ENCODE measurements around the gene TANGO6.

Gene TANGO6

GRCh38 chr16:68873635-68874471, 30.5 kb downstream of the TANGO6 start:
- no peaks in the 10 kb centered on the region for H3K4me1 ChIP-seq (ENCODE audit: low read length)
- no peak overlapping the region for H3K4me3 ChIP-seq (ENCODE audit: low read length)
- no peaks in the 10 kb centered on the region for H3K36me3 ChIP-seq (replicated peaks; ENCODE audit: insufficient read depth, low read length)
- H3K9me3 ChIP-seq (replicated peaks; ENCODE audit: insufficient read depth, low read length) = no peaks in the 10 kb centered on the region
- no peaks in the 10 kb centered on the region for H3F3A ChIP-seq (ENCODE audit: insufficient read depth, low read length)
- no peak overlapping the region for H3K27ac ChIP-seq (ENCODE audit: low read length)
- H3K27me3 ChIP-seq (replicated peaks; ENCODE audit: insufficient read depth, low read length) = no peaks in the 10 kb centered on the region
- no peaks in the 10 kb centered on the region for H3K79me2 ChIP-seq (ENCODE audit: low read length)
- DNase-seq = no peak
- no peak overlapping the region for H3K9ac ChIP-seq (ENCODE audit: low read length)
- TF ChIP-seq, protein P1, sequence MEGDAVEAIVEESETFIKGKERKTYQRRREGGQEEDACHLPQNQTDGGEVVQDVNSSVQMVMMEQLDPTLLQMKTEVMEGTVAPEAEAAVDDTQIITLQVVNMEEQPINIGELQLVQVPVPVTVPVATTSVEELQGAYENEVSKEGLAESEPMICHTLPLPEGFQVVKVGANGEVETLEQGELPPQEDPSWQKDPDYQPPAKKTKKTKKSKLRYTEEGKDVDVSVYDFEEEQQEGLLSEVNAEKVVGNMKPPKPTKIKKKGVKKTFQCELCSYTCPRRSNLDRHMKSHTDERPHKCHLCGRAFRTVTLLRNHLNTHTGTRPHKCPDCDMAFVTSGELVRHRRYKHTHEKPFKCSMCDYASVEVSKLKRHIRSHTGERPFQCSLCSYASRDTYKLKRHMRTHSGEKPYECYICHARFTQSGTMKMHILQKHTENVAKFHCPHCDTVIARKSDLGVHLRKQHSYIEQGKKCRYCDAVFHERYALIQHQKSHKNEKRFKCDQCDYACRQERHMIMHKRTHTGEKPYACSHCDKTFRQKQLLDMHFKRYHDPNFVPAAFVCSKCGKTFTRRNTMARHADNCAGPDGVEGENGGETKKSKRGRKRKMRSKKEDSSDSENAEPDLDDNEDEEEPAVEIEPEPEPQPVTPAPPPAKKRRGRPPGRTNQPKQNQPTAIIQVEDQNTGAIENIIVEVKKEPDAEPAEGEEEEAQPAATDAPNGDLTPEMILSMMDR (IDR thresholded peaks at IDR 0.05; ENCODE audit: low read length) = no peak
- TF ChIP-seq EZH2phosphoT487 (IDR thresholded peaks at IDR 0.05; ENCODE audit: low read length) (no peak), EZH2 (optimal IDR thresholded peaks at IDR 0.05; ENCODE audit: low read depth, low read length) (no peak)
- no peak overlapping the region for H3K4me2 ChIP-seq (ENCODE audit: low read depth, low read length)
- no peaks in the 10 kb centered on the region for H4K20me1 ChIP-seq (ENCODE audit: insufficient read depth, low read length)
- H2AFZ ChIP-seq (ENCODE audit: low read length) = no peak overlapping the region
- no peaks in the 10 kb centered on the region for H3K9me2 ChIP-seq (replicated peaks; ENCODE audit: insufficient read depth, low read length)

DNA sequence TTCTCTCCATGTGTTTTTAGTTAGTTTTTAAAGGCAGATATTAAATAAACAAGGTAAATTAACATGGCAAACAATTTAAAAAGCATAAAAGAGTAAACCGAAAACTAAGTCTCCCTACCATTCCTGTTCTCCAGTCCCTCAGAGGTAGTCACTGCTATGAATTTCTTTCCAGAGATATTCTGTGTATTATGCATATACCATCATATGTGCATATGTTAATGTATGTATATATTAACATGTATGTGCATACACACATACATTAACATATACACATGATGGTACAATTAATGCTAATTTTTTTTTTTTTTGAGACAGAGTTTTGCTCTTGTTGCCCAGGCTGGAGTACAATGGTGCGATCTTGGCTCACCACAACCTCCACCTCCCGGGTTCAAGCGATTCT, 32.5 kb downstream of the TANGO6 start:
- Histone ChIP-seq H3F3A (ENCODE audit: insufficient read depth, low read length) (no peaks in the 10 kb centered on the region), H3K9me3 (replicated peaks; ENCODE audit: insufficient read depth, low read length) (no peaks in the 10 kb centered on the region), H3K9me2 (replicated peaks; ENCODE audit: insufficient read depth, low read length) (no peaks in the 10 kb centered on the region), H3K79me2 (ENCODE audit: low read length) (no peaks in the 10 kb centered on the region), H4K20me1 (ENCODE audit: insufficient read depth, low read length) (no peaks in the 10 kb centered on the region), H3K36me3 (replicated peaks; ENCODE audit: insufficient read depth, low read length) (no peaks in the 10 kb centered on the region), H3K4me3 (ENCODE audit: low read length) (no peak overlapping the region), H3K9ac (ENCODE audit: low read length) (no peak overlapping the region), H2AFZ (ENCODE audit: low read length) (no peak overlapping the region), H3K4me2 (ENCODE audit: low read depth, low read length) (no peak overlapping the region), H3K27ac (ENCODE audit: low read length) (no peak overlapping the region), H3K27me3 (replicated peaks; ENCODE audit: insufficient read depth, low read length) (no peaks in the 10 kb centered on the region), H3K4me1 (ENCODE audit: low read length) (no peaks in the 10 kb centered on the region)
- TF ChIP-seq EZH2 (optimal IDR thresholded peaks at IDR 0.05; ENCODE audit: low read depth, low read length) = no peak
- no peak for TF ChIP-seq EZH2phosphoT487 (IDR thresholded peaks at IDR 0.05; ENCODE audit: low read length)
- TF ChIP-seq, protein P1 (IDR thresholded peaks at IDR 0.05; ENCODE audit: low read length) = no peak
- DNase-seq = no peak

DNA sequence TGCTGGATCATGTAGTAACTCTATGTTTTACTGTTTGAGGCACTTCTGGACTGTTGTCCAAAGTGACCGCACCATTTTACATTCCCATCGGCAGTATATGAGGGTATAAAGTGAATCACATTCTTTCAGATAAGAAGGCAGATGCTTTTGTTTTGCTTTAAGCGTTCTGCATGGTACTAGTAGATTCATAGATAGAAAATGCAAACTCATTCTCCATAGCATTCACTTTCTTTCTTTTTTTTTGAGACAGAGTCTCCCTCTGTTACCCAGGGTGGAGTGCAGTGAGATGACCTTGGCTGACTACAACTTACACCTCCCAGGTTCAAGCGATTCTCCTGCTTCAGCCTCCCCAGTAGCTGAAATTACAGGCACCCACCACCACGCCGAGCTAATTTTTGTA, 40.4 kb downstream of the TANGO6 start:
- Histone ChIP-seq H3K27me3 (replicated peaks; ENCODE audit: insufficient read depth, low read length) (no peaks in the 10 kb centered on the region), H3K9ac (ENCODE audit: low read length) (no peak overlapping the region), H3K4me2 (ENCODE audit: low read depth, low read length) (no peak overlapping the region), H3F3A (ENCODE audit: insufficient read depth, low read length) (no peaks in the 10 kb centered on the region), H3K36me3 (replicated peaks; ENCODE audit: insufficient read depth, low read length) (no peaks in the 10 kb centered on the region), H4K20me1 (ENCODE audit: insufficient read depth, low read length) (no peaks in the 10 kb centered on the region), H3K4me3 (ENCODE audit: low read length) (no peak overlapping the region), H3K9me2 (replicated peaks; ENCODE audit: insufficient read depth, low read length) (no peaks in the 10 kb centered on the region), H3K27ac (ENCODE audit: low read length) (no peak overlapping the region), H3K4me1 (ENCODE audit: low read length) (no peaks in the 10 kb centered on the region), H3K79me2 (ENCODE audit: low read length) (no peaks in the 10 kb centered on the region), H3K9me3 (replicated peaks; ENCODE audit: insufficient read depth, low read length) (no peaks in the 10 kb centered on the region), H2AFZ (ENCODE audit: low read length) (no peak overlapping the region)
- no peak for TF ChIP-seq EZH2 (optimal IDR thresholded peaks at IDR 0.05; ENCODE audit: low read depth, low read length)
- TF ChIP-seq EZH2phosphoT487 (IDR thresholded peaks at IDR 0.05; ENCODE audit: low read length) = no peak
- TF ChIP-seq, protein P1 (IDR thresholded peaks at IDR 0.05; ENCODE audit: low read length) = no peak
- DNase-seq = no peak

All from MM.1S (cell line).